Caco-2 (cell line): Measurements from ENCODE around the gene SCAPER. TPM values are rescaled to one million over a fixed set of nuclear protein-coding genes. Genes with fewer than 3 reads are reported as not detected.

Experiments used
- BruUV-seq: library from RNA; stranded (reverse); fragments of 400-500 nt; replicated peaks from 2 replicates; lab custom pipeline; 2021; lab: Mats Ljungman, UMichigan
- CTCF ChIA-PET: fragments of 300-600 bp; sonication (Branson Sonifier 250); formaldehyde crosslinking; loops from one replicate; lab custom pipeline; 2022; ENCODE audit warnings: antibody characterized with exemption; lab: Charles Lee
- POLR2A ChIA-PET: fragments of 300-600 bp; sonication (Branson Sonifier 250); formaldehyde crosslinking; loops from one replicate; lab custom pipeline; 2022; ENCODE audit warnings: antibody characterized with exemption; lab: Charles Lee
- DNase-seq, 2 experiments: peaks; one replicate each; pipeline versions ENCODE4 v3.0.0 to v3.0.0-alpha.2; 2020 to 2022
- H3K27me3 ChIP-seq: replicated peaks from 2 replicates; pipeline ENCODE4 v1.6.0; 2011; ENCODE audit warnings: low read length; ENCODE audit not compliant: control insufficient read depth, insufficient read depth
- H3K36me3 ChIP-seq: 2 replicates; pipeline ENCODE4 v1.5.1; 2011; ENCODE audit warnings: low read length; ENCODE audit not compliant: control insufficient read depth, insufficient read depth
- H3K4me1 ChIP-seq: fragments of 250-450 bp; sonication (Bioruptor Pico); 2 replicates; pipeline ENCODE4 v1.5.1; 2020; ENCODE audit warnings: mild to moderate bottlenecking
- H3K4me3 ChIP-seq: 2 replicates; pipeline ENCODE4 v1.5.1; 2011; ENCODE audit warnings: low read depth, mild to moderate bottlenecking, control low read depth, low read length
- H3K9me3 ChIP-seq: fragments of 250-450 bp; sonication (Bioruptor Pico); 2 replicates; pipeline ENCODE4 v1.5.1; 2020; ENCODE audit warnings: mild to moderate bottlenecking, moderate library complexity
- H3K27ac Mint-ChIP-seq: one replicate; pipeline ENCODE4 v1.8.0; 2022; ENCODE audit warnings: mixed read lengths; ENCODE audit not compliant: unreplicated experiment
- H3K27me3 Mint-ChIP-seq: one replicate; pipeline ENCODE4 v1.8.0; 2022; ENCODE audit warnings: mixed read lengths; ENCODE audit not compliant: insufficient read depth, unreplicated experiment
- H3K36me3 Mint-ChIP-seq: one replicate; pipeline ENCODE4 v1.8.0; 2022; ENCODE audit warnings: mild to moderate bottlenecking, mixed read lengths; ENCODE audit not compliant: insufficient read depth, unreplicated experiment
- H3K4me1 Mint-ChIP-seq: one replicate; pipeline ENCODE4 v1.8.0; 2022; ENCODE audit warnings: low read depth, mixed read lengths; ENCODE audit not compliant: unreplicated experiment
- H3K4me3 Mint-ChIP-seq: one replicate; pipeline ENCODE4 v1.8.0; 2022; ENCODE audit warnings: mild to moderate bottlenecking, moderate library complexity, mixed read lengths; ENCODE audit not compliant: unreplicated experiment
- H3K9me3 Mint-ChIP-seq: one replicate; pipeline ENCODE4 v1.8.0; 2022; ENCODE audit warnings: mixed read lengths; ENCODE audit not compliant: unreplicated experiment
- intact Hi-C: fragments of 100-400 bp; cut with micrococcal nuclease; formaldehyde crosslinking; loops from one replicate; pipeline ENCODE4 v1.10.0; 2022; ENCODE audit not compliant: unreplicated experiment
- total RNA-seq: library from RNA; stranded (reverse); gene quantifications from 2 replicates; pipeline ENCODE4 v1.2.3, GENCODE V29; 2022
- TF ChIP-seq, protein P1 (sequence below), 2 experiments: fragments of 200-600 bp in 1 of 2; IDR thresholded peaks; 1 replicate in 1 of 2; 2 replicates in 1 of 2; pipeline versions ENCODE4 v1.5.1 to v1.8.0; 2011 to 2022; ENCODE audit warnings: antibody characterized with exemption in 1 of 2, control low read depth in 1 of 2, inconsistent platforms in 1 of 2, low read depth in 1 of 2, low read length in 1 of 2, mild to moderate bottlenecking in 1 of 2, moderate library complexity in 1 of 2; ENCODE audit not compliant: insufficient read depth in 1 of 2, severe bottlenecking in 1 of 2, unreplicated experiment in 1 of 2

The SCAPER gene
- total RNA-seq, 1 experiment from 2014 or later: 24.6 TPM

DNA sequence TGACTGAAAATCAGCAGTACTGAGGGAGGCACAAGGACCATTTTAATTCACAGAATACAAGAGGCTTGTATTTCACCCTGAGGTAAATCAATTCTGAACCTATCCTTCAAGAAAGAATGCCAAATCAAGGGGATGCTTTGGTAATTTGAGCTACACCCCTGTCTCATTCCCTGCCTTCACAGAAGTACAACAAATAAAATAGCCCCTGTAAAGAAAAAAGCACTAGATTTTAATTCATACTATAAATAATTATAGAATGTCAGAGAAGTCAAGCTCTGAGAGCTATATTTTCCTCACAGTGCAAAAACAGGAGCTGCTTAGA lies 319.6 kb downstream of the SCAPER start:
- DNase-seq: no peak
- H3K36me3 Mint-ChIP-seq: no peaks in the 10 kb centered on the region
- CTCF ChIA-PET: no interaction called here
- peaks cover 6% of the 10 kb centered on the region for H3K4me1 ChIP-seq
- intact Hi-C loops: no loop called here
- POLR2A ChIA-PET: no interaction called here
- TF ChIP-seq, protein P1, sequence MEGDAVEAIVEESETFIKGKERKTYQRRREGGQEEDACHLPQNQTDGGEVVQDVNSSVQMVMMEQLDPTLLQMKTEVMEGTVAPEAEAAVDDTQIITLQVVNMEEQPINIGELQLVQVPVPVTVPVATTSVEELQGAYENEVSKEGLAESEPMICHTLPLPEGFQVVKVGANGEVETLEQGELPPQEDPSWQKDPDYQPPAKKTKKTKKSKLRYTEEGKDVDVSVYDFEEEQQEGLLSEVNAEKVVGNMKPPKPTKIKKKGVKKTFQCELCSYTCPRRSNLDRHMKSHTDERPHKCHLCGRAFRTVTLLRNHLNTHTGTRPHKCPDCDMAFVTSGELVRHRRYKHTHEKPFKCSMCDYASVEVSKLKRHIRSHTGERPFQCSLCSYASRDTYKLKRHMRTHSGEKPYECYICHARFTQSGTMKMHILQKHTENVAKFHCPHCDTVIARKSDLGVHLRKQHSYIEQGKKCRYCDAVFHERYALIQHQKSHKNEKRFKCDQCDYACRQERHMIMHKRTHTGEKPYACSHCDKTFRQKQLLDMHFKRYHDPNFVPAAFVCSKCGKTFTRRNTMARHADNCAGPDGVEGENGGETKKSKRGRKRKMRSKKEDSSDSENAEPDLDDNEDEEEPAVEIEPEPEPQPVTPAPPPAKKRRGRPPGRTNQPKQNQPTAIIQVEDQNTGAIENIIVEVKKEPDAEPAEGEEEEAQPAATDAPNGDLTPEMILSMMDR (IDR thresholded peaks at IDR 0.05; ENCODE audit: insufficient read depth in 1 of 2, low read depth in 1 of 2, low read length in 1 of 2, severe bottlenecking in 1 of 2, unreplicated experiment in 1 of 2): no peak
- H3K9me3 ChIP-seq: peaks cover 4% of the 10 kb centered on the region; the same call in 1 of the 2 replicates
- H3K9me3 Mint-ChIP-seq: peaks cover 17% of the 10 kb centered on the region
- no peaks in the 10 kb centered on the region for H3K27me3 ChIP-seq
- H3K4me3 Mint-ChIP-seq: no peak overlapping the region
- no peak overlapping the region for H3K4me3 ChIP-seq
- no peak overlapping the region for H3K27ac Mint-ChIP-seq
- BruUV-seq: no TSS peak
- no peaks in the 10 kb centered on the region for H3K27me3 Mint-ChIP-seq
- H3K4me1 Mint-ChIP-seq: no peaks in the 10 kb centered on the region
- H3K36me3 ChIP-seq: no peaks in the 10 kb centered on the region

- H3K27me3 ChIP-seq: no peaks in the 10 kb centered on the region
- Mint-ChIP-seq H3K9me3 (peaks cover 22% of the 10 kb centered on the region), H3K36me3 (no peaks in the 10 kb centered on the region), H3K27ac (no peak overlapping the region), H3K4me3 (no peak overlapping the region), H3K4me1 (no peaks in the 10 kb centered on the region), H3K27me3 (no peaks in the 10 kb centered on the region)
- POLR2A ChIA-PET: no interaction called here
- peaks cover 6% of the 10 kb centered on the region for H3K4me1 ChIP-seq
- peaks cover 4% of the 10 kb centered on the region; the same call in 1 of the 2 replicates for H3K9me3 ChIP-seq
- no TSS peak for BruUV-seq
- intact Hi-C loops: no loop called here
- TF ChIP-seq, protein P1 (IDR thresholded peaks at IDR 0.05; ENCODE audit: insufficient read depth in 1 of 2, low read depth in 1 of 2, low read length in 1 of 2, severe bottlenecking in 1 of 2, unreplicated experiment in 1 of 2): no peak
- CTCF ChIA-PET: no interaction called here
- no peaks in the 10 kb centered on the region for H3K36me3 ChIP-seq
- H3K4me3 ChIP-seq: no peak overlapping the region
- no peak for DNase-seq
These were observed 320.1 kb downstream of the SCAPER start for GRCh38 chr15:76584868-76585575.

GRCh38 chr15:76582550-76582949 lies 322.6 kb downstream of the SCAPER start:
- H3K4me1 Mint-ChIP-seq: no peaks in the 10 kb centered on the region
- no peak for DNase-seq
- Histone ChIP-seq H3K4me1 (no peaks in the 10 kb centered on the region), H3K9me3 (peaks cover 4% of the 10 kb centered on the region; the same call in 1 of the 2 replicates), H3K4me3 (no peak overlapping the region), H3K36me3 (no peaks in the 10 kb centered on the region), H3K27me3 (no peaks in the 10 kb centered on the region)
- peaks cover 22% of the 10 kb centered on the region for H3K9me3 Mint-ChIP-seq
- no peaks in the 10 kb centered on the region for H3K36me3 Mint-ChIP-seq
- no peak overlapping the region for H3K4me3 Mint-ChIP-seq
- no peak overlapping the region for H3K27ac Mint-ChIP-seq
- H3K27me3 Mint-ChIP-seq: no peaks in the 10 kb centered on the region
- intact Hi-C loops: no loop called here
- CTCF ChIA-PET: no interaction called here
- POLR2A ChIA-PET: no interaction called here
- no TSS peak for BruUV-seq
- TF ChIP-seq, protein P1 (IDR thresholded peaks at IDR 0.05; ENCODE audit: insufficient read depth in 1 of 2, low read depth in 1 of 2, low read length in 1 of 2, severe bottlenecking in 1 of 2, unreplicated experiment in 1 of 2): no peak
